Measurements from ENCODE around the gene MAVS.
A peak's percentile ranks its signal among the peaks of the same experiment; 100 is the strongest.

MAVS gene

GRCh38 chr20:3803854-3804253 lies 42.8 kb upstream of the MAVS start:
- Histone ChIP-seq H3K36me3 (ENCODE audit: control insufficient read depth in 1 of 2, insufficient read depth in 2 of 2, low read length in 2 of 2) (peaks cover 34 to 44% of the 10 kb centered on the region in 2 donors), H3K4me3 (ENCODE audit: low read depth in 1 of 2, low read length in 2 of 2) (no peak overlapping the region), H3K27ac (ENCODE audit: low read length) (no peak overlapping the region), H3K9me3 (ENCODE audit: control insufficient read depth in 1 of 2, low read length in 2 of 2) (no peaks in the 10 kb centered on the region), H3K27me3 (ENCODE audit: low read depth, low read length) (no peaks in the 10 kb centered on the region), H3K4me1 (ENCODE audit: control insufficient read depth in 1 of 2, insufficient read depth in 2 of 2, low read length in 2 of 2) (peaks cover 24 to 47% of the 10 kb centered on the region in 2 donors)

GRCh38 chr20:3804254-3804751 lies 42.3 kb upstream of the MAVS start:
- Histone ChIP-seq H3K27ac (ENCODE audit: low read length) (no peak overlapping the region), H3K9me3 (ENCODE audit: control insufficient read depth in 1 of 2, low read length in 2 of 2) (no peaks in the 10 kb centered on the region), H3K36me3 (ENCODE audit: control insufficient read depth in 1 of 2, insufficient read depth in 2 of 2, low read length in 2 of 2) (peaks cover 34 to 44% of the 10 kb centered on the region in 2 donors), H3K27me3 (ENCODE audit: low read depth, low read length) (no peaks in the 10 kb centered on the region), H3K4me3 (ENCODE audit: low read depth in 1 of 2, low read length in 2 of 2) (no peak overlapping the region), H3K4me1 (ENCODE audit: control insufficient read depth in 1 of 2, insufficient read depth in 2 of 2, low read length in 2 of 2) (peaks cover 20 to 43% of the 10 kb centered on the region in 2 donors)

DNA sequence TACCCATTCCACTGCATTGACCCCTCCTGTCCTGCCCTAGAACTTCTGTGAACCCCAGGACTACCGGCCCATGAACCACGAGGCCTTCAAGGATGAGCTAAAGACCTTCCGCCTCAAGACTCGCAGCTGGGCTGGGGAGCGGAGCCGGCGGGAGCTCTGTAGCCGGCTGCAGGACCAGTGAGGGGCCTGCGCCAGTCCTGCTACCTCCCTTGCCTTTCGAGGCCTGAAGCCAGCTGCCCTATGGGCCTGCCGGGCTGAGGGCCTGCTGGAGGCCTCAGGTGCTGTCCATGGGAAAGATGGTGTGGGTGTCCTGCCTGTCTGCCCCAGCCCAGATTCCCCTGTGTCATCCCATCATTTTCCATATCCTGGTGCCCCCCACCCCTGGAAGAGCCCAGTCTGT lies 41.9 kb upstream of the MAVS start:
- no peak overlapping the region for H3K27ac ChIP-seq (ENCODE audit: low read length)
- peaks cover 34 to 44% of the 10 kb centered on the region in 2 donors for H3K36me3 ChIP-seq (ENCODE audit: control insufficient read depth in 1 of 2, insufficient read depth in 2 of 2, low read length in 2 of 2)
- peaks cover 20 to 38% of the 10 kb centered on the region in 2 donors for H3K4me1 ChIP-seq (ENCODE audit: control insufficient read depth in 1 of 2, insufficient read depth in 2 of 2, low read length in 2 of 2)
- no peaks in the 10 kb centered on the region for H3K9me3 ChIP-seq (ENCODE audit: control insufficient read depth in 1 of 2, low read length in 2 of 2)
- H3K27me3 ChIP-seq (ENCODE audit: low read depth, low read length), result no peaks in the 10 kb centered on the region
- H3K4me3 ChIP-seq (ENCODE audit: low read depth in 1 of 2, low read length in 2 of 2), result no peak overlapping the region

DNA sequence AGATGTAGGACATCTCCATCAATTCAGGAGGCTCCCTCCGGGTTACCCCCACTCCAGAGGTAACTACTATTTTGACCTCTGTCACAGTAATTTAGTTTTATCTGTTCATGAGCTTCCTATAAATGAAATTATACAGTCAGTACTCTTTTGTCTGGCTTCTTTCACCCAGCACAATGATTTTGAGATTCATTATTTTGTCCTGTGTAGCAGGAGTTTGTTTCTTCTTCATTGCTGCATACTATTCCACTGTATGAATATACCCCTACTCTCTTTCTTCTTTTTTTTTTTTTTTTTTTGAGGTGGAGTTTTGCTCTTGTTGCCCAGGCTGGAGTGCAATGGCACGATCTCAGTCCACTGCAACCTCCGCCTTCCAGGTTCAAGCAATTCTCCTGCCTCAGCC lies 38.1 kb upstream of the MAVS start:
- peaks cover 9 to 17% of the 10 kb centered on the region in 2 donors for H3K36me3 ChIP-seq (ENCODE audit: control insufficient read depth in 1 of 2, insufficient read depth in 2 of 2, low read length in 2 of 2)
- no peaks in the 10 kb centered on the region for H3K27me3 ChIP-seq (ENCODE audit: low read depth, low read length)
- H3K4me3 ChIP-seq (ENCODE audit: low read depth in 1 of 2, low read length in 2 of 2), result peak overlapping the region; percentile 31 to 38
- peak overlapping the region; percentile 96 for H3K27ac ChIP-seq (ENCODE audit: low read length)
- H3K4me1 ChIP-seq (ENCODE audit: control insufficient read depth in 1 of 2, insufficient read depth in 2 of 2, low read length in 2 of 2), result peaks cover 26 to 50% of the 10 kb centered on the region in 2 donors
- H3K9me3 ChIP-seq (ENCODE audit: control insufficient read depth in 1 of 2, low read length in 2 of 2), result no peaks in the 10 kb centered on the region

DNA sequence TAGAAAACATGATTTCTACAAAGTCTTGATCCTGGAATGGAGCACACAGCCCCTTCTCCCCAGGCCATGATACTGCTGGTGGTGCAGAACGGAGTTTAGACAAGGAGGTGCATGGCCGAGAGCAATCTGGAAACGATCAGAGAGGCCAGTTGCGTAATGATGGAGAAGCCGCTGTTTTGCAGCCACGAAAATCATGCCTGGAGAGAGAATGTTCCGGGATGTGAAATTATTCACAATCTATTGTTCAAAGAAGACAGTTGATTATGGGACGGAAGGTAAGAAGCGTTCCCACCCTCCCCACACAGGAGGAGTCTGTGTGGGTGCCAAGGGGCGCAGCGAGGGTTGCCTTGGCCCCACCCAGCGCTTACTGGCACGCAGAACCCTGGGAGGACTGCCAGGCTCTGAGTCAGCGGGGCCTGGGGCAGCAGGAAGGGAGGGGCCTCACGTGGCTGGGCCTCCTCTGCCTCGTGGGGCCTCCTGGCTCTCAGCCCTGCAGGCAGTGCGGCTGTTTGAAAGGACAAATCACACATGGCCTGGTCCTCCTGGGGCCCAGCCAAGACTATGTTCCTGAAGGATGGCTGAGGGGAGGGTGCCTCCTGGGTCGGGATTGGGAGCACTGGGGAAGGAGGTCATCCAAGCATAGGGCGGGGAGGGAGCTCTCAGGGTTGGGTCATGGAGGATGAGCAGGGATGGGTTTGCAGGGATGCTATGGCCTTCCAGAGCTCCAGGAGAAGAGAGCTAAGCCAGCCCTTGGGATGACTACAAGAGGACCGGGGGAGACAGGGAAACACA lies 35.0 kb upstream of the MAVS start:
- no peaks in the 10 kb centered on the region for H3K27me3 ChIP-seq (ENCODE audit: low read depth, low read length)
- no peaks in the 10 kb centered on the region for H3K9me3 ChIP-seq (ENCODE audit: control insufficient read depth in 1 of 2, low read length in 2 of 2)
- peaks cover 19 to 37% of the 10 kb centered on the region in 2 donors for H3K4me1 ChIP-seq (ENCODE audit: control insufficient read depth in 1 of 2, insufficient read depth in 2 of 2, low read length in 2 of 2)
- H3K27ac ChIP-seq (ENCODE audit: low read length), result peak overlapping the region; percentile 97
- peak overlapping the region; percentile 46 to 63 for H3K4me3 ChIP-seq (ENCODE audit: low read depth in 1 of 2, low read length in 2 of 2)
- H3K36me3 ChIP-seq (ENCODE audit: control insufficient read depth in 1 of 2, insufficient read depth in 2 of 2, low read length in 2 of 2), result no peaks in the 10 kb centered on the region

- peaks cover 13 to 31% of the 10 kb centered on the region in 2 donors for H3K4me1 ChIP-seq (ENCODE audit: control insufficient read depth in 1 of 2, insufficient read depth in 2 of 2, low read length in 2 of 2)
- no peaks in the 10 kb centered on the region for H3K36me3 ChIP-seq (ENCODE audit: control insufficient read depth in 1 of 2, insufficient read depth in 2 of 2, low read length in 2 of 2)
- no peaks in the 10 kb centered on the region for H3K27me3 ChIP-seq (ENCODE audit: low read depth, low read length)
- H3K4me3 ChIP-seq (ENCODE audit: low read depth in 1 of 2, low read length in 2 of 2), result peak overlapping the region in 1 of 2 donors; percentile 46
- no peaks in the 10 kb centered on the region for H3K9me3 ChIP-seq (ENCODE audit: control insufficient read depth in 1 of 2, low read length in 2 of 2)
- H3K27ac ChIP-seq (ENCODE audit: low read length), result peak overlapping the region; percentile 73
Measured at GRCh38 chr20:3812259-3812681, 34.4 kb upstream of the MAVS start.

DNA sequence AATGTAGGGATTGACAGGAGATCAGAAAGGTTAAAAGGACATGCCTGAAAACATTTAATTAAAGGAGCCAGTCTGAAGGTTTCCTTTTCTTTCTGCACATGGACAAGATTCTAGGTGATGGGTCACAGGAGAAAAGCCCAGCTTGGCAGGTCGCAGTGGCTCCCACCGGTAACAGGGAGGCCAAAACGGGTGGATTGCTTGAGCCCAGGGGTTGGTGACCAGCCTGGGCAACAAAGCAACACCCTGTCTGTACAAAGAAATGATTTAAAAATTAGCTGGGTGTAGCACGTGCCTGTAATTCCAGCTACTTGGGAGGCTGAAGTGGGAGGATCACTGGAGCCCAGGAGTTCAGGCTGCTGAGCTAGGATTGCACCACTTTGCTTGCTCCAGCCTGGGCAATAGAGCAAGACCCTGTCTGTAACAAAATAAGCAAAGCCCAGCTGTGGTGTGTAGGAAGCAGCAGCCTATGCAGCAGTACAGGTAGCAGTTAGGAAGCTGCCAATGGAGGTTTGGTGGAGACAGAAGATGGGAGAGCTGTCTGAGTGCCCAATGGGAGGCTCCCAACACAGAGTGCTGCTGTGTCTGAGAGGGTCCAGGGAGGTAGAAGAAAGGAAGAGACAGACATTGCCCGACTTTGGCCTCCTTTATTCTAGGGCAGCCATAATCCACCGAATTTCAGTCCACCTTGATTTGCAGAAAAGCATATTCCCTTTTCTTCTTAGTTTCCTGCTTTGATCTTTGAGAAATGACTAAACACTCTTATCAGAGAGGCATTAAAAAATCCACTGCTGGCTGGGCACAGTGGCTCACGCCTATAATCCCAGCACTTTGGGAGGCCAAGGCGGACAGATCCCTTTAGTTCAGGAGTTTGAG lies 33.4 kb upstream of the MAVS start:
- Histone ChIP-seq H3K27ac (ENCODE audit: low read length) (peak overlapping the region; percentile 27), H3K36me3 (ENCODE audit: control insufficient read depth in 1 of 2, insufficient read depth in 2 of 2, low read length in 2 of 2) (no peaks in the 10 kb centered on the region), H3K4me1 (ENCODE audit: control insufficient read depth in 1 of 2, insufficient read depth in 2 of 2, low read length in 2 of 2) (peaks cover 6 to 25% of the 10 kb centered on the region in 2 donors), H3K27me3 (ENCODE audit: low read depth, low read length) (no peaks in the 10 kb centered on the region), H3K9me3 (ENCODE audit: control insufficient read depth in 1 of 2, low read length in 2 of 2) (no peaks in the 10 kb centered on the region), H3K4me3 (ENCODE audit: low read depth in 1 of 2, low read length in 2 of 2) (no peak overlapping the region)

DNA sequence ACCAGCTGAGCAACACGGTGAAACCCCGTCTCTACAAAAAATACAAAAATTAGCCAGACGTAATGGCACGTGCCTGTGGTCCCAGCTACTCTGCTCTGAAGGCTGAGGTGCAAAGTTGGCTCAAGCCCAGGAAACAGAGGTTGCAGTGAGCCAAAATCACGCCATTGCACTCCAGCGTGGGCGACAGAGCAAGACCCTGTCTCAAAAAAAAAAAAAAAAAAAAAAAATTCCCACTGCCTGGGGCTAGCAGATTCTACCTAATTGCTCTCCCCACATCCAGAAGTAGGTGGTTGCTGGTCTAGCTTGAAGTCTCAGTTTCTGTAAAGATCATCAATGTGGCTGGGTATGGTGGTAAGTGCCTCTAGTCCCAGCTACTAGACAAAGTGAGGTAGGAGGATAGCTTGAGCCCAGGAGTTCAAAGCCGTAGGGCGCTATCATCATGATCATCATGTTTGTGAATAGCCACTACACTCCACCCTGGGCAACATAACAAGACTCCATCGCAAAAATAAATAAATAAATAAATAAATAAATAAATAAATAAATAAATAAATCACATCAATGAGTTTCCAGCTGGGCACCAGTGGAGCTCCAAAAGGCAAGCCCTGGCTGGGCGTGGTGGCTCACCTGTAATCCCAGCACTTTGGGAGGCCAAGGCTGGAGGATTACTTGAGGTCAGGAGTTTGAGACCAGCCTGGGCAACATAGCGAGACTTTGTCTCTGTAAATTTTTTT lies 32.6 kb upstream of the MAVS start:
- peaks cover 6 to 29% of the 10 kb centered on the region in 2 donors for H3K4me1 ChIP-seq (ENCODE audit: control insufficient read depth in 1 of 2, insufficient read depth in 2 of 2, low read length in 2 of 2)

GRCh38 chr20:3814928-3815495 lies 31.6 kb upstream of the MAVS start:
- H3K9me3 ChIP-seq (ENCODE audit: control insufficient read depth in 1 of 2, low read length in 2 of 2), result no peaks in the 10 kb centered on the region
- H3K4me3 ChIP-seq (ENCODE audit: low read depth in 1 of 2, low read length in 2 of 2), result no peak overlapping the region
- no peaks in the 10 kb centered on the region for H3K36me3 ChIP-seq (ENCODE audit: control insufficient read depth in 1 of 2, insufficient read depth in 2 of 2, low read length in 2 of 2)
- H3K27me3 ChIP-seq (ENCODE audit: low read depth, low read length), result no peaks in the 10 kb centered on the region
- H3K27ac ChIP-seq (ENCODE audit: low read length), result no peak overlapping the region
- H3K4me1 ChIP-seq (ENCODE audit: control insufficient read depth in 1 of 2, insufficient read depth in 2 of 2, low read length in 2 of 2), result peaks cover 6 to 39% of the 10 kb centered on the region in 2 donors

More for the DNA sequence above, 32.6 kb upstream of the MAVS start:
- Histone ChIP-seq H3K4me3 (ENCODE audit: low read depth in 1 of 2, low read length in 2 of 2) (no peak overlapping the region), H3K27ac (ENCODE audit: low read length) (no peak overlapping the region), H3K9me3 (ENCODE audit: control insufficient read depth in 1 of 2, low read length in 2 of 2) (no peaks in the 10 kb centered on the region), H3K27me3 (ENCODE audit: low read depth, low read length) (no peaks in the 10 kb centered on the region), H3K36me3 (ENCODE audit: control insufficient read depth in 1 of 2, insufficient read depth in 2 of 2, low read length in 2 of 2) (no peaks in the 10 kb centered on the region)

GRCh38 chr20:3815703-3816315 lies 30.8 kb upstream of the MAVS start:
- H3K27ac ChIP-seq (ENCODE audit: low read length), result no peak overlapping the region
- H3K27me3 ChIP-seq (ENCODE audit: low read depth, low read length), result no peaks in the 10 kb centered on the region
- no peaks in the 10 kb centered on the region for H3K9me3 ChIP-seq (ENCODE audit: control insufficient read depth in 1 of 2, low read length in 2 of 2)
- H3K4me3 ChIP-seq (ENCODE audit: low read depth in 1 of 2, low read length in 2 of 2), result no peak overlapping the region
- peaks cover 0 to 5% of the 10 kb centered on the region in 2 donors for H3K36me3 ChIP-seq (ENCODE audit: control insufficient read depth in 1 of 2, insufficient read depth in 2 of 2, low read length in 2 of 2)
- peaks cover 6 to 36% of the 10 kb centered on the region in 2 donors for H3K4me1 ChIP-seq (ENCODE audit: control insufficient read depth in 1 of 2, insufficient read depth in 2 of 2, low read length in 2 of 2)
